ENCODE measurements around the gene WHRN.

Gene WHRN

DNA sequence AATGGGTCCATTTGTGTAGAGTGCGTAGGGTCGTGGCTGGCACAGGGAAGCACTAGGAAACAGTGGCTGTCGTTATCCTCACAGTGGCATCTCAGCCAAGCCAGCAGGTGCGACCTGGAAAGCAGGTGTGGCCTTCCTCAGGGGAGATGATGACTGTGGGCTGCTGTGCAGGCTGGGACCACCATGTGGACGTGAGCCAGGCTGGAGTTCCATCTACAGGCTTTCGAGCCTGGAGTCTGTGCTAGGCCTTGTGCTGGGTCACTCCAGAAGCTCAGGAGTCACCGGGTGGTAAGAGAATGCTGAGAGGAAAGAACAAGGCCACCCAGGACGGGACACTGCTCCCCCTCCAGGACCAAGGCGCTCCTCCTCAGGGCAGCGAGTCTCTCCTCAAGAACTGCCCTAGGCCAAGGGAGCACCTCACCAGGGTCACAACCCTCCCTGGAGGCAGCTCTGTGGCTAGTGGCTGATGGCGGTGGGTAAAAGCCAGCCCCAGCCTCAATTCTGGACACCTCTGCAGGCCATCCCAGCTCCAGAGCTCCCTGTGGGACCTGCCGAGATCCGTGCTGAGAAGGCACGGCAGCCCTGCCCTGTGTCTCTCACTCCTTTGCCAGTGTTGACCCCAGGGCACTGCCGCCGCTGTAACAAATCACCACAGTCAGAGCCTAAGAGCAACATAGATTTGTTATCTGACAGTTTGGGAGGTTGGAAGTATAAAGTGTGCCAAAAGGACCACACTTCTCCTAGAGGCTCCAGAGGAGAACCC lies 36.0 kb downstream of the WHRN start:
- no peak for DNase-seq

DNA sequence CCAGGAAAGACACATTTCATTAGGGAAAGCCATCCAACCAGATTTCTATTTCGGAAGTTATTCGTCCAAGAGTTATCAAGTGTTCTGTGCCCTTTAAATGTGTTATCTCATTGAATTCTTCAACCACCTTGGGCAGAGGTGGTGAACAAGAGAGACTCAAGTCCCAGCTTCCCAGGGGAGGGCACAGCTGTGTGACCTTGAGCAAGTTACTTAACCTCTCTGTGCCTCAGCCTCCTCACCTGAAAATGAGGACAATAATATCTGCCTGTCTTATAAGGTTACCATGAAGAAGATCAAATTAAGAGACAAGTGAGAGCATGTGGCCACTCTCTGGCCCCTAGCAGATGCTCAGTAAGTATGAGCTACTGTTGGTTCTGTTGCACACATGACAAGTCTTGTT lies 37.4 kb downstream of the WHRN start:
- no peak for DNase-seq

DNA sequence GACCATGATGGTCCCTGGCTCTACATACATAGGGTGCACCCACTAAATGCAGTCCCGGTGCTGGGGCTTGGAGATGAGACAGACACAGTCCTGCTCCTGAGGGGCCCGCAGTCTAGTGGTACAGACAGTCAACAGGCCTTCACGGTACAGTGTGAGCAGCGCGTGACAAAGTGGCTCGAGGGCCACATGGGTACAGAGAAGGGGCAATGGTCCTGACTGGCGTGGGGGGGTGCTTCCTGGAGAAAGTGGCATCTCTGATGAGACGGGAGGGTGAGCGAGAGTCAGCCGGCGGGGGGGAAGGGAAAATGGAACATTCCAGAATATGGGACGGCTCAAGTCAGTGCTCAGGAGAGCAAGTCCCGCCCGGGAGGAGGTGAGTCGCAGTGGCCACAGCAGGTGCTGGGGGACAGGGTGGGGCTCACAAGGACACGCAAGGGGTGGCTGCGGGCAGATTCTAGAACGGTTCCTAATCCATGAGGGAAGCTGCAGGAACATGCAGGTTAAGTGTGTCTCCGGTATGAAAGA lies 38.0 kb downstream of the WHRN start:
- DNase-seq: no peak

DNA sequence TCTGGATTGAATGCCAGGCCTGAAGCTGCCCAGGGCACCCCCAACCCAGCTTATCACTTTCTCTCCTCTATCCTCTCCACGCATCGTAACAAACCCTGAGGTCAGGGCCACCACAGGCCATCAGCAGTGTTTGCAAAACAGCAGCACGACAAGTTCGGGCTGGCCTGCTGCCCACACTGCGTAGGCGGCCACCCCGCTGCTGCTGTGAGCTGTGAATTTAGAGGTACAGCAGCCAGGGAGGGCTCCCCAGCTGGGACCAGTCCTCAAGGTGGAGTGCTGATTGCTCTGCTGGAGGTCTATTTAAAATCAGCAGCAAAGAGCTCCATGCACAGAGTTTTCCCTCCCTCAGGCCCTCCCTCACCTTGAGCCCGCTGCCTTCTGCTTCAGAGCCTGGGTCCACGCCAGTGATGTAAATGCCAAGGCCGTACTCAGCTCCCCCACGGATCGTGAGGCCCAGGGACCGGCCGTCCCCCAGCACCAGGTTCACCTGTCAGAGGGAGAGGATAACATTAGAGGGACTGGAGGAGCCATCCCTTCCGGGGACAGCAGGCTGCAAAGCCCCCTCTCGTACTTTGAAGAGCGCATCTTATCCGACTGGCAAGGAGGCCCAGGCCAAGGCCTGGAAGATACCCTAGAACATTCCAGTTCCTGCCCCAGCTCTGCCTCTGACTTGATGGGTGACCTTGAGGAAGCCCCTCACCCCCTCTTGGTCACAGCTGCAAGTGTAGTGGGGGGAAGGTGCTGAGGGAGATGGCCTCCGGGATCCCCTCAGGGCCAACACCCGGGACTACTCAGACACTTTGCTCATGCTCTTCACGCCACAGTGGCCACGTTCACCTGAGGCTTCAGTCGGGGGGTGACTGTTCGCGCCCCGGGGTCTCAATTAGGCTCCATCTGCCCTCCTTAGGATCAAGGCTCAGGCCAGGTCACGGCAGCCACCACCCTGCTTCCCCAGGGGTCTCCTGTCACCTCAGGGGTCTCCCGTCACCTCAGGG lies 39.1 kb downstream of the WHRN start:
- no peak for DNase-seq

DNA sequence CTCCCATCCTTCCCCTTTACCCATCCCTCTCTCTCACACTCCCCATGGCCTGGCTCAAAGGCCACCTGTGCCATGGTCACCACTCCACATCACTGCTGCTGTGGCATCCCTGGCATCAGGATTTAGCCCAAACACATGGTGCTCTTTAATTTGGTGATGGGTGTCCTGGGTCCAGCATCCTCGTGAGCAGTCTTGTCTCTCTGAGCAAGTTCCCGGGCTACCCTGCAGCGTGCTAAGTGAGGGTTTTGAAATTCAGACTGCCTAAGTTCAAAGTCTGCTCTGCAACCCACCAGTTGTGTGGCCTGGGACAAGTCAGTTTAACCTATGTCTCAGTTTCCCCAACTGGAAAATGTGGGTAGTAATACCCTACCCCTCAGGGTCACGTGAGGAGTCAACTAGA lies 39.9 kb downstream of the WHRN start:
- DNase-seq: no peak

DNA sequence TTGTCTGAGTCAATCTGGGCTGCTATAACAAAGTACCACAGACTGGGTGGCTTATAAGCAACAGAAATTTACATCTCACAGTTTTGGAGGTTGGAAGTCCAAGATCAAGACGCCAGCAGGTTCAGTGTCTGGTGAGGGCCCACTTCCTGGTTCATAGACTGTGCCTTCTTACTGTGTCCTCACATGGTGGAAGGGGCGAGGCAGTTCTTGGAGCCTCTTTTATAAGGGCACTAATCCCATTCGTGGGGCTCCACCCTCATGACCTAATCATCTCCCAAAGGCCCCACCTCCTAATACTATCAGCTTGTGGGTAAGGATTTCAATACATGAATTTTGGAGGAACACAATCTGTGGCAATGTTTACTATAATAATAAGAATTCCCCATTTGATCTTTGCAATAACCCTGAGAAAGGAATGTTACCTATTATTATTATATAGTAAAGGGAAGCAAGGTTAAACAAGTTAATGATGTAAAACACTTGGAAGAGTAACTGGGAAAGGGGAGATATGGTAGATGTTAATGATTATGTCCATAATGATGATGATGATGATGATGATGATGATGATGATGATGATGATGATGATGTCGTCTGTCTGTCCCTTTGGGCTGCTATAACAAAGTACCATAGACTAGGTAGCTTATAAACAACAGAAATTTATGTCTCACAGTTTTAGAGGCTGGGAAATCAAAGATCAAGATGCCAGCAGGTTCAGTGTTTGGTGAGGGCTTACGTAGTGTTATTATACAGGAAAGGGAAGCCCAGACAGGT lies 40.8 kb downstream of the WHRN start:
- no peak for DNase-seq

DNA sequence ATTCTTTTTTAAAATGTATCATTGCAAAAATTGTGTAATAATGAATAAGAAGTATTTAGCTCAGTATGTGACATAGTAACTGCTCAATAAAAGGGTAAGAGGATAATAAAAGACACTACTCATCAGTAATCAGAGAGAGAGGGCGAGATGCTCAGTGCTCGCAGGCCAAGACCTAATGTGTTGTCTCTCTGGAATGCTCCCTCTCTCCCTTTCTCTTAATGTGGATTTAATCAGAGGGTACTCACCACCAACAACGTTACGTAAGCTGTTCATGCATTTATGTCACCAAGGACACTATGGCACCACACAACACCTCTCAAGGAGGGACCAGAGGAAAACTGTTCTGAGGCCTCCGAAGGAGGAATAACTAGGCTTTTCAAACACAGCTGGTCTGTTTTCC lies 42.5 kb downstream of the WHRN start:
- no peak for DNase-seq

DNA sequence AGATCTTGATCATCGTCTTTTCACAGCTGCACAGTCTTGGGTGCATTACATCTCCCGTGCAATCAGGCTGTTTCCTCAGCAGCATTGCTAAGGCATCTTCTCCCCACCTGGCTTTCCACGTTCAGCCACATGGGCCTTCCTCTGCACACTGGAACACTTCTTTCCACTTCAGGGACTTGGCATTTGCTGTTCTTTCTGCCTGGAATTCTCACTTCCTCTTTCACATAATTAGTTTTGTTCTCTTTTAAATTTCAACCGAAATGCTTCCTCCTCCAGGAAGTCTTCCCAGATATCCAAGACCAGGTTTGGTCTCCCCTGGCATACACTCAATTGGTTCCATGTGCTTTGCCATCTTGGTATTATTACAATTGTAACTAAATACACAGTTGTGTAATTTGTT lies 43.8 kb downstream of the WHRN start:
- DNase-seq: no peak

DNA sequence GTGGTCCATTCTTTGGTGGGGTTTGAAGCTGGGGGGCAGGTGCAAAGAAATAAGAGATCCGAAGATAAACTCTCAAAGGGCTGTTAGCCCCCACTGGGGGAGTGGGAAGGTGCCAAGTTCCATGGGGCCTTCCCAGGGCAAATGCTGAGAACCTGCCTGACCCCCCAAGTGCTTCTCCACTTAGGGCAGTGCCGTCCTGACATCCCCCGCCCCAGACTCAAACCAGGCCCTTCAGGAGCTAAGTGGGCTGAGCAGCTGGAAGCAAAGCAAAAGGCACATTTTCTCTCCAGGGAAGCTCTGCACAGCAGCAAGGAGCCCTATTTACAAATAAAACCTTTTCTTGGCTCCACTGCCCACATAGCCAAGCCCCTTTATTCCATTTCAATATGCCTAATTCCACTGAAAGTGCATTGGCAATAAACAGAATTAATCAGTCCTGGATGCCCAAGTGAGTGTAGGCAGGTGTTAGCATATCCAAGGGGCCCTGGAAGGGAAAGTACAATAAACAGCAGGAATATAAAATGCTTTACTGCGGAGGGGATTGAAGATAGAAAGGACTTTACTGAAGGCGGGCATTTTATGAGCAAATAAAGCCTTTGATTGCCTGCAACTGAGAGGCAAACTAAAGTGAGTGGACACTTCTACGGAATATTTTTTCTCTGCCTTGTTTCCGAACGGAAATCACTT lies 44.6 kb downstream of the WHRN start:
- no peak for DNase-seq

DNA sequence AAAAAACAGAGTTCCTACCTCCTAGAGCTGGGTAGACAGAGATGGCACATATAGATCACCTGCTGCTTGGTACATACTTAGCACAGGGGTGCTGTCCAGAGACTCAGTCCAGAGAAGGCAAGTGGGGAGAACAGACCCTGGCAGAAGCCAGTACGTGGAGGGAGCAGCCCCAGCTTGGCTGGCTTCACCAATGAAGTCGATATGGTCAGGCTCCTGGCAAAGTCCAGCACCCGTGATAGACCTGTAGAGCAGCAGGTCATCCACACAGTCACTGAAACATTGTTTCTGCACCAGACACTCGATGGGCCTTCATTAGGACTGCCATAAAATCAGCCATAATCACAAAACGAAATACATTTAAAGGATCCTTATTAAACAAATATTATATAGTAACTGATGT lies 45.8 kb downstream of the WHRN start:
- no peak for DNase-seq

DNA sequence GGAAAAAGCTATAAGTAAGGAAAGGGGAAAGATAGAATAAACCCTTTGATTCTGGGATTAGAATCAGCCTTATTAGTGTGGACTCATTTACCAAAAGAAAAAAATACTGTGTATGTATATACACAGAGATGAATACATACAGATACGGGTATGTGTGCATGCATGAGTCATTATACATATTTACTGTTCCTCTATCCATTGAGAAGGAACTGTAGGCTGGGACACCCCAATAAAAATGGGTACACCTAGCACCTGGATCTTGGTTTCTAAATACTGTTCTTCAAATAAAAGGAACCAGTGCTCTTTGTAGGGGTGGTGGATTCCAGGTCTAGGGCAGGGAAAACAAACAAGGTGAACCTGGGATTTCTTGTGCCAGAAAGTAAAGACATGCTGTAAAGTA lies 48.3 kb downstream of the WHRN start:
- DNase-seq: no peak

DNA sequence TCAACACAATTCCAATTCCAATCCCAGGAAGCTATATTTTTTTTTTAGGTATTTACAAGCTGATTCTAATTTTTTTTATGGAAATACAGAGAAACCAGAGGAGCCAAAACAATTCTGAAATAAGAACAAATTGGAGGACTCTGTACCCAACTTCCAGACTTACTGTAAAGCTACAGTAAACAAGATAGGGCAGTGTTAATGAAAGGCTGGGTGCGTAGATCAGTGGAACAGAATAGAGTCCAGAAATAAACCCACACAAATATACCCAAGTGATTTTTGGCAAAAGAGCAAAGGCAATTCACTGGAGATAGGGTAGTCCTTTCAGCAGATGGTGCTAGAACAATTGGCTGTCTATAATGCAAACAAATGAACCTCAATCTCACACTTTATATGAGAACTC lies 50.6 kb downstream of the WHRN start:
- DNase-seq: no peak

DNA sequence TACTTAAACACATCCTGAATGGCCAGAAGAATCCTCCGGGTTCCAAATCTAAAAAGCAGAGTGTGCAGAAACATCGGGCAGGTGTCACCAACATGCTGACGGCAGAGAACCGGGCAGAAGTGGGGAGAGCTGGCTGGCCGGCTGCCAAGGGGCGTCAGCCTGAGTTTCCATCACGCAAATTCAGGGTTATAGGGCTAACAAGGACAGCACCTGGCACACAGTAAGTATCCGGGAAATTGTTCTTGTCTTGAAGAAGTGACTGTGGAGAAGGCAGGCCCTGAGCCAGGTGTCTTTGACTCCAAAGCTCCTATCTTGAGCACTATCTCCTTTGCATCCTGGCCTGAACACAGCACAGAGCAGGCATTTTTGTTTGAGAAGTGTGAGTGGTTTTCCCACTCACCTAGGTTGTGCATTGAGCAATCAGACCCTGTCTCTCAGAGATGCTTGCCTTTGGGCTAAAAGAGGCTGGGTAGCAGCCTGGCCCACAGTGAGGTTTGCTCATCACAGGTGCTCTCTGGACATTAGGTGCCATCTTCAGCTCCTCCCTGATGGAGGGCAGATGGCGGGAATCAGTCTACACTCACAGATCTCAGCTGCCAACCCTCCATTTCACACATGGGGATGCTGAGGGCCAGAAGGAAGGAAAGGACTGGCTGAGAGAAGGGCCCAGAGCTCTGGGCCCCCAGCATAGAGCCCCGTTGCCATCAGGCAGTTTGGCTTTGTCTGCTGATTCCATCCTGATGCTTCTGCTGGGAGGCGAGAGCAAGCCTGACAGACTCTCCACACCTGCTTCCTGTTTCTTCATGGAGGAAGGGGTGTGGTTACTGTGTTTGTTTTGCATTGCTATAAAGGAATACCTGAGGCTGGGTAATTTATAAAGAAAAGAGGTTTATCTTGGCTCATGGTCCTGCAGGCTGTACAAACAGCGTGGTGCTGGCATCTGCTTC lies 52.8 kb downstream of the WHRN start:
- DNase-seq: no peak

DNA sequence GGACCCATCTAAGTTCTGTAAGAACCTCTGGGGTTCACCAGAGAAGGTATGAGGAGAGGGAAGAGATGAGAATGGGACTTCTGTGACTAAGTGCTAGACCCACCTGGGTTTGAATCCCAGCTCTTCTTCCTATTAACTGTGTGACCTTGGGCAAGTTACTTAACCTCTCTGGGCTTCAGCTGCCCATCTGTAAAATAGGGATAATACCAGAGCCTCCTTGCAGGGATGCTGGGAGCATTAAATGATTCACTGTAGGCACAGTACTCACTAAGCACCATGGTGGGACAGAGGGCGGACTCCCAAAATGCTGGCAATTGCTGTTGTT lies 53.6 kb downstream of the WHRN start:
- DNase-seq: no peak

DNA sequence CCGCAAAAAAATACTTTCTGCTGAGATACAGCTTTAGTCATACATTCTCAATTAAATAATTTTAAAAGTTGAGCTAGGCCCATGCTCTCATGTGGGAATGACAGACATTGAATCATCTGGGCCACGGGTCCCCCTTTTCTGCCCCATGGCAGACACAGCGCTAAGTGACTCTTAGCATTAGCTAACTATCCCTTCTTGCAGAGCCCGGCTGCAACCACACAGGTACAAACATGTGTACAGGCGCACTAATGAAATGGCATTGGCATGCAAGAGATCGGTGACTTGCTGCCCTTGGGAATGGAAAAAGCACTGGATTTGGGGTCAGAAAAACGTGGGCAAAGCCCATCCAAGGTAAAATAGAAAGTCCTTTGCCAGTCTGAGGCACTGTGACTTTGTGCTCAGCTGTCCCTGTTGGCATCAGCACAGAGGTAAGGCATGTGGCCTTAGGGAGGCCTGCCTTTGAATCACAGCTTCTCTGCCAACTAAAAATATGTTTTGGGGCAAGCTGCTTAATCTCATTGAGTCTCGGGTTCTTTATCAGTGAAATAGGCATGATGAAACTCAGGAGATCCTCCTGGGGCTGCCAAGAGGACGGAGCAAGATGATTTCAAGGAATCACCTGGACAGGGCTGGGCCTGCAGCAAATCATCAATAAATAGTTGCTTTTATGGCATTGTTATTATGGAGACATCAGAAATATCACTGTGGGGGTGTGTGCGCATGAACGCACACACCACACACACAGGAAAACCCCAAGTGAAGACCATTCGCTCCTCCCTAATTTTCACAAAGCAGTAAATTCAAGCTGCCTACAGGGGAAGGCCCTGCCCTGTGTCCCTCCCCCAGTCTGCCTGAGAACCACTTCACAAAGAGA lies 54.2 kb downstream of the WHRN start:
- no peak for DNase-seq

DNA sequence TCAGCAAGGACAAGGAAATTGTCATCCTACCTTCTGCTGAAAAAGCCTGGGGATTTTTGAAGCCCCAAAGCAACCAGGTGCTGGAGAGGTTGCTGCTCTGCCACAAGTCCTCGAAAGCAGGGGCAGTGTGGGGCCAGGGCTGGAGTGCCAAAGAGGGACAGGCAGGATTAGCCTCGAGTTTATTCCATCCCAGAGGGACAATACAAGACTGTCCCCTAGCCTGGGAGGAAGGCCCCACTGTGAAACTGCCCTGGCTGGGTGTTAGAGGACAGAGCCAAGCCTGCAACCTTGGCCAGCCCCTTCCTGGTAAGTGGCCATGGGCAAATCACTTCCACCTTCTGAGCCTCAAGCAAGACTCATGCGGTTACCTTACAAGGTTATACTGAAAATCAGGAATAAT lies 55.1 kb downstream of the WHRN start:
- no peak for DNase-seq

DNA sequence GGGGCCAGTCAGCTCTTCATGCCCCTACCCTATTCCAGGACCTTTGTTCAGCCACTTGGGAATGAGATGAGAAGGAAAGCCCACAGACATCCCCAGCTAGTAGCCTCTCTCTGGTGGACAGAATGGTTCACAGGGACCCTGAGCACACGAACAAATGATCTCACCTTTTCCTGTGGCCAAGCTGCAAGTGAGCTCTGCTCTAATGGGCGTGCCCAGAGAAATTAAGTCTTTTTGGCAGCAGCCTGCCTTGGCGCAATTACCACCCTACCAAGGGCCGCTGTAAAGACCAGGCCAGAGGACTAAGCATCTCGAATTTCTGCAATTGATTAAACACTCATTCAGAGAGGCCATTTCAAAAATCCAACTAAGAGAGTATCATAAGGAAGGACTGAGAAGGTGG lies 56.0 kb downstream of the WHRN start:
- DNase-seq: no peak

DNA sequence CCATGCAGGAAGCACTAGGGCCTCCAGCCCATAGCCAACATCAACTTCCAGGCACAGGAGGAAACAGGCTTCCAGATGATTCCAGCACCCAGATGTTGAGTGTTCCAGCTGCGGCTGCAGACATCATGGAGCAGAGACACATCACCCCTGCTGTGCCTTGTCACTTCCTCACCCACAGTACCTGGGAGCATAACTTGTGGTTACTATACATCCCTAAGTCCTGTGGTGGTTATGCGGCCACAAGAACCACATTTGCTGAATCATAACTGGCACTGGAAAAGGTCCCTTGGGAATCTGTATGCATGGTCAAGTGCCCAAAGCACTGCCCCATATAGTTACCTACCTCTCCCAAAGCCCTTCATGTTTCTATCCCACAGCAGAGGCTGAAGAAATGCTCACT lies 56.6 kb downstream of the WHRN start:
- no peak for DNase-seq

DNA sequence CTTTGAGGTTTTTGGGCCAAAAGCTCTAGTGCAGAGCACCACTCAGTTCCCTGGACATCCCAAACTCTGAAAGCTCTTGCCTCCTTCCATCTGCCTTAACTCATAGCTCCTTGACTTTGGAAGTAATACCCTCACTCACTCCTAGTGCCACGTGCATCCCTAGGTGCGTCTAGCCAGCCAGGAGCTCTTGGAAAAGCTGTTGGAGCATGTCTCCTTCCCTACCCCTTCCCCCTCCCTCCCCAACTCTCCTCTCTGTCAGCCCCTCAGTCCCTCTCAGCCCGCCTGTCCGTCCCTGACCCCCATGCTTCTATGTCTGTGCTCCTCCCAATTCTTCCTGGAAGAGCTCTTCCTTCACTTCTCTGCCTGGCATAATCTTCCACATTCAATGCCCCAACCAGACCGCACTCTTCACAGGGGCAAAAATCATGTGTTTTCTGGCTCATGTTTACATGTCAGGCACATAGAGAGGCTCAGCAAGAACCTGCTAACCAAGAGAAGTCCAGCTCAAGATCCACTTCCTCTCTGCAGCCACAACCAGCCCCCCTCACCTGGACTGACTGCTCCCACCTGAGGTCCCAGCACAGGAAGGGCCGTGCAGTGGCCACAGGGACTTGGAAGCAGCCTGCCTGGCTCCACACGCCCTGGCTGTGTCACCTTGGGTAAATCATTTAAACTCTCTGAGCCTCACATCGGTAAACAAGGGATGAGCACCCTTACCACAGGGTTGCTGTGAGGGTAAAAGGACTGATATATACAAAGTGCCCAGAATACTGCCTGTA lies 58.4 kb downstream of the WHRN start:
- DNase-seq: no peak

DNA sequence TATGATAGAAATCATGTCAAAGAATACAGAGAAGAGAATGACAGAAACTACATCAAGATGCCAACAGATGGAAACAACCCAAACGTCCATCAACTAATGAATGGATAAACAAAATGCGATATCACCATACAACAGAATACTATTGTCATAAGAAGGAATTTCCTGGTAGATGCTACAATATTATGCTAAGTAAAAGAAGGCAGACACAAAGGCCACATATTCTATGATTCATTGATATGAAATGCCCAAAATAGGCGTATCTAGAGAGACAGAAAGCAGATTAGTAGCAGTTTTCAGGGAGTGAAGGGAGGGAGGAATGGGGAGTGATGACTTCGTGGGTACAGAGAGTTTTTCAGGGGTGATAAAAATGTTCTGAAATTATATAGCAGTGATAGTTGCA lies 59.2 kb downstream of the WHRN start:
- no peak for DNase-seq

Data from inflammatory macrophage treated with lipopolysaccharide for 1 hour (primary cell).